HG03103 (cell line): ENCODE data around the gene CD79B.
"Not testable (repeated sequence)": the region's sequence is repeated elsewhere in the genome, so short reads cannot be mapped to it uniquely, and the experiment has no call there.

Experiments used
- ATAC-seq: cut with Tn5 transposase; IDR thresholded peaks from one replicate; pipeline ENCODE4 v1.9.1; 2021; ENCODE audit warnings: low read depth; ENCODE audit not compliant: unreplicated experiment

The CD79B gene

GRCh38 chr17:63915753-63916152, 16.4 kb downstream of the CD79B start:
- not testable (repeated sequence) for ATAC-seq

GRCh38 chr17:63914471-63914870, 17.7 kb downstream of the CD79B start:
- ATAC-seq: no peak

GRCh38 chr17:63911657-63912100, 20.5 kb downstream of the CD79B start:
- ATAC-seq: no peak

- no peak for ATAC-seq
Observed at GRCh38 chr17:63911041-63911635, 21.0 kb downstream of the CD79B start, which contains the start of gene CSHL1. TSS of gene CSHL1 (minus strand) at chr17:63911258. CDS start at chr17:63911196, 62 bp downstream.

GRCh38 chr17:63910096-63910495, 22.0 kb downstream of the CD79B start:
- no peak for ATAC-seq

GRCh38 chr17:63909586-63909985, 22.5 kb downstream of the CD79B start:
- ATAC-seq: not testable (repeated sequence)

- not testable (repeated sequence) for ATAC-seq
Observed at GRCh38 chr17:63907161-63907778, 24.9 kb downstream of the CD79B start.

GRCh38 chr17:63904796-63905195, 27.3 kb downstream of the CD79B start:
- ATAC-seq: not testable (repeated sequence)

- ATAC-seq: not testable (repeated sequence)
Observed at GRCh38 chr17:63903787-63904201, 28.3 kb downstream of the CD79B start.

- ATAC-seq: not testable (repeated sequence)
Observed at GRCh38 chr17:63901971-63902370, 30.2 kb downstream of the CD79B start.

GRCh38 chr17:63898899-63899798, 33.0 kb downstream of the CD79B start:
- not testable (repeated sequence) for ATAC-seq

- not testable (repeated sequence) for ATAC-seq
Observed at GRCh38 chr17:63896524-63897354, 35.4 kb downstream of the CD79B start, which contains the start of gene CSH1. TSS of gene CSH1 (minus strand) at chr17:63896574. CDS start at chr17:63896511, 63 bp downstream.

- ATAC-seq: not testable (repeated sequence)
Observed at GRCh38 chr17:63894821-63895220, 37.3 kb downstream of the CD79B start.

- not testable (repeated sequence) for ATAC-seq
Observed at GRCh38 chr17:63894021-63894420, 38.1 kb downstream of the CD79B start.

GRCh38 chr17:63892316-63893037, 39.7 kb downstream of the CD79B start:
- ATAC-seq: not testable (repeated sequence)

- ATAC-seq: not testable (repeated sequence)
Observed at GRCh38 chr17:63889026-63889848, 42.9 kb downstream of the CD79B start.

GRCh38 chr17:63885119-63885518, 47.0 kb downstream of the CD79B start:
- not testable (repeated sequence) for ATAC-seq

- ATAC-seq: not testable (repeated sequence)
Observed at GRCh38 chr17:63882626-63883126, 49.5 kb downstream of the CD79B start.
